ENCODE results near the gene MGAT3.

MGAT3 gene

DNA sequence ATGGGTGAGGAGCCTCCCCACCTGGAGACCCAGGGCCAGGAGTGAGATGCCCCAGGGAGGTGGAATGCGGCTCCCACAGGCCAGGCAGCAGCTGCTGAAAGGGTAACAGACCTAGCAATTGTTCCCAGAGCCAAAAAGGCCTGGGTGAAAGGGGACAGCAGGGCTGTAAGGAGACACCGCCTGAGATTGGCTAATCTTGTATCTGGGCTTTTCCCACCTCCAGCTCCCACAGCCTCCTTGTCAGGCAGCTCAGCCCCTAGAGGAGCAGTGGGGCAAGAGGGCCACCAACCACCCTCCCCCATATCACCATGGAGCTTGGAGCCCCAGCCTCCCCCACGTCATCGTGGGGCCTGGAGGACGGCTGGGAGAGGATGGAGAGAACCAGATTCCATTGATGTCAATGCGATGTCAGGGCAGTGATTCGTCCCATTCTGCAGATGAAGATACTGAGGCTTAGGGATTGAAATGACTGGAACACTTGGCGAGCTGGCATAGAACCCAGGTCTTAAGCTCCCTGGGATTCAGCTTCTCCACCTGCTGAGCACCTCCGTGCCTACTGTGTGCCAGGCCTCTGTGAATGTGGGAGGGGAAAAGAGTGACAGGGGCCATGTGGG, 2.9 kb upstream of the MGAT3 start:
- DNase-seq = no peak

DNA sequence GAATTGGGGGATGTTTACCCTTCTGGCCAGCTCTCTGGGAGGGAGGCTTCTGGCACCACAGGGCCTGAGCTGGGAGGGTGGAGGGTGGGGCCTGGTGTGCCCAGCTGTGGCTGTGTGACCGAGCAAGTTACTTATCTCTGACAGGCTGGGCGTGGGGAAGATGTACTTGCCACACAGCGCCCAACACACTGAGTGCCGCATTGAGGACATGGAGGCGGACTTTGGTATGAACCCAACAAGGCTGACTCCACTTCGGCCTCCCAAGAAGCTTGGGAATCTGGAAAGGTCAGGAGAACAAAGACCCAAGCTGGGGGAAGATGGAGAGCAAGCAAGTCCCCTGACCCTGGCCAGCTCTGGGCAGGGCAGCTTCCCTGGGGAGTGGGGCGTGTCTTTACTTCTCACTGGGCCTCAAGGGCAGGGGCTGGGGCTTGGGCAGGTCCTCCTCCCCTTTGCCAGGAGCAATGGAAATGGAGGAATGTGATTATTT, 2.4 kb upstream of the MGAT3 start:
- DNase-seq = no peak

DNA sequence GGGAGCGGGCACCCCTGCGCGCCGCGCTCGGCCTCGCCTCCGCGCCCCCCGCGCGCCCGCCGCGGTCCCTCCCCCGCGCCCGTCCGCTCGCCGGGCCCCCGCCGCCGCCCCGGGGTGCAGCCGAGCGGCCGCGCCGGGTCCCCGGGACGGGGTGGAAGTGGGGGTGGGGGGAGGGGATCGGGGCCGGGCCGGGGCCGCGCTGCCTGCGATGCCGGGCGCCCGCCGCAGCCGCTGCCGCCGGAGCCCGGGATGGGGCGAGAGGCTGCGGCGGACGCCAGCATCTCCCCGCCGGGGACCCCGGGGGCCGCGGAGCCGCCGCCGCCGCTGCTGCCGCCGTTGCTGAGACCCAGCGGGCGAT, 365 bp downstream of the MGAT3 start:
- DNase-seq = no peak

DNA sequence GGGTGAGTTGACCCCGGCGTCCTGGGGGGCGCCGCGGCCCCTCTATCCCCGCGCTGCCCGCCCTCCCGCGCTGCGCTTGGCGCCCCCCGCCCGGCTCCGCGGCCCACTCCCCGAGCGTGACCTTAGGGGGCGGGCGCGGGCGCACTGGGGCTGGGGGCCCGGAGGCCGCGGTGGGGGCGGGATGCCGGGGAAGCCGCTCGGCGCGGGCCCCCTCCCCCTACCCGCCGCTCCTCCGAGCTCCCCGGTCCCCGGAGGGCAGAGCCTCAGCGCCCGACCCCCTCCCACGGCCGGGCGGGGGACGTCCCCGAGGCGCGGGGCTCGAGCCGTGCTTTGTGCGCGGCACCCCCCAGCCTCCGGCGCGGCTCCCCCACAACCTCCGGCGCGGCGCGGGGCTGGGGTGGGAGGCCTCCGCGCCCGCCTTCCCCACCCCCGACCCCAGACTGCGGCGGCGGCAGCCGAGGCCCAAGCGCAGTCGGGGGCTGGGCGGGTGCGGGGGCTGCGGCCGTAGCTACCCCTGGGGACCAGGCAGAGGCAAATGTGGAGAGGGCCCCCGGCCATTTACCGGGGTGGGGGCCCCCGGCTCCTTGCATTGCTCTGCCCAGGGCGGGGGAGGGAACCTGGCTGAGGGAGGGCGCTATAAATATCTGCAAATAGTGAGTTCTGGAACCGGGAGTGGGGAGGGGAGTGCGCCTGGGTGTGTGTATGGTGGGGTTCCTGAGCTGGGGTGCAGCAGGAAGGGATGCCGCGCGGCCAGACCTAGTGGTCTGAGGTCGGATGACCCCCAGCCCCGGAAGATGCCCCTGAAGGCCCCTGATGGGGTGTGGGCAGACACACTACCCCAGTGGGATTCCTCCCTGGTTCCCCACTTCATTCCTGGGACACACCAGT, 988 bp downstream of the MGAT3 start:
- DNase-seq = no peak

DNA sequence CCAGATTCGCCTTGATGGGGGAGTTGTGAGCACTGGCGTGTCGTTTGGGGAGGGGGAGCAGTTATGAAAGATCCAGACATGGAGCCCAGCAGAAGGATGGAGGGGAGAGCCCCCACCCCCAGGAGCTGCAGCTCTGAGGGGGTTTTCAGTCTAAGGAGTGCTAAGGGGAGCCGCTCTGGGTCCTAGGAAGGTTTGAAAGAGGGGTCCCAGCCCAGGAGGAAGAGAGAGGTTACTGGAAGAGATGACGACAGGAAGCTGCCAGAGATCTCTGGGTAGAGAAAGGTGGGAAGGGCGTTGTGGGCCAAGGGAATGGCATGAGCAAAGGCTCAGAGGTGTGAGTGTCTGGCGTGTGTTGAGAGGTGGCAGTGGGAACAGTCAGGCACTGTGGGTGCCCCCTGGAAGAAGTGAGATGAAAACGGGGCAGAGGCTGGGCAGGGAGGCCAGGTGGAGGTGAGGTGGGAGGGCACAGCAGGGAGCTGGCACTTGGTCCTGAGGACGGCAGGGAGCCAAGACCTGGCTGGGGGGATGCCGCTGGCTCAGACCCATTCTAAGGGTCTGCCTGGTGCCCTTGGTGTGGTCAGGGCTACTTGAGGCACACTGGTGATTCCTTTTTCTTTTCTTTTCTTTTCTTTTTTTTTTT, 1.8 kb downstream of the MGAT3 start:
- no peak for DNase-seq

DNA sequence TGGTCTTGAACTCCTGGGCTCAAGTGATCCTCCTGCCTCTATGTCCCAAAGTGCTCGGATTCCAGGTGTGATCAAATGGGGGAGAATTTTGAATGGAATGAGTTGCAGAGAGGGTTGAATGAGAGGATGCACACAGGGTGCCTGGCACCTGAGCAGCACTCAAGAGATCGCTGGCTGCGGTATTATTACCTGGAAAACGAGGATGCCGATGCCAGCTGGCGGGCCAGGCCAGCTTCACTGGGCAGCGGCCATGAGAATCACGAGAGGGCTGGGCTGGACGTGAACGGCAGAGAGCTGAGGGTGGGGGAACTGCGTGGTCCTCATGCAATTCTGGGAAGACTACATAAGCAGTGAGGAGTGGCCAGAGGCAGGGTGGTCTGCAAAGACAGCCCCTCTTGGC, 2.9 kb downstream of the MGAT3 start:
- no peak for DNase-seq

DNA sequence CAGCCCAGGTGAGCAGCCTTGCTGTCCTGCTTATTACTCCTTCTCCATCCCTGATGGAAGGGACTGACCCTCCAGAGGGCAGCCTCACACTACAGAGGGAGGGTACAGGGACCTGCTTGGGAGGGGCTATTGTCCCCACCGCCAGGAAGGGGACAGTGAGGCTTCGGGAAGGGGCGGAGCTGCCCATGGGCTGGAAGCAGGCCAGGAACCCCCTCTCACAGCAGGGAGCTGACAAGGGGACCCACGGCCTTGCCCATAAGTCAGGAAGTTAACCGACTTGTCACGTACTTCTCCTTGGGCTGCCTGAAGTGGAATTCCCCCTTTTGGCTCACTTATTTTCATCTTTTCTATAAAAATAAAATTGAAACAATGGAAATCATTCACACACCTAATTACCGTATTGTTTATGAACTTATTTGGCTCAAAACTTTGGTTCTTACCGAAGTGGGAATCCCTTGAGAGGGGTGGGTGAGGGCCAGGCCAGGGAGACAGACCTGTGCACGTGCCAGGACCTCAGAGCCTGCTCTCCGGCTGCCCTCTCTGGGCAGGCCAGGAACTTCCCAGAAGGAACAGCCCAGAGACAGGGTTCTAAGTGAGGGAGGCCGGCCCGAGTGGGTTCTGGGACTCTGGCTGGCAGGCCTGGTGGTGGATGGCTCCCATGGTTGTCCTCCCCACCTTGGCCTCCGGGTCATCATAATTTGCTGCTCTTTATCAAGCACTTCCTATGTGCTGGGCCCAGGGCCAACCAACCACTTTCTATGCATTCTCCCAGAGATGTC, 5.8 kb downstream of the MGAT3 start:
- no peak for DNase-seq

DNA sequence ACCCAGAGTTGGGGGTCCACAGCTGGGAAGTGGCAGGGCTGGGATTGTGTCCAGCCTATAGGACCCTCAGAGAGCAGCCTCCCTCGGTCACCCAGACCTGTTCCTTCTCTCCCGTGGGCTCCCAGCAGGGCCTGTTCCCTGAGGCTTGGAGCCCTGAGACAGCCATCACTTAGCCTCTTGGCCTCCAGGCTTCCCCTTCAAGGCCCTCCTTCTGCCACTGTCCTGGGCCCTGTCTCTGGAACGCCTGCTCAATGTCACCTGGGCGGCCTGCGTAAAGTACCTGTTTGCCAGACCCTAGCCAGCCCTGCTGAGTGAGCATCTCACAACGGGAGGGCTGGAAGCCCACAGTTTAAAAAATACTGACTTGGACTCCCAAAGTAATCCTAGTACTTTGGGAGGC, 6.5 kb downstream of the MGAT3 start:
- no peak for DNase-seq

DNA sequence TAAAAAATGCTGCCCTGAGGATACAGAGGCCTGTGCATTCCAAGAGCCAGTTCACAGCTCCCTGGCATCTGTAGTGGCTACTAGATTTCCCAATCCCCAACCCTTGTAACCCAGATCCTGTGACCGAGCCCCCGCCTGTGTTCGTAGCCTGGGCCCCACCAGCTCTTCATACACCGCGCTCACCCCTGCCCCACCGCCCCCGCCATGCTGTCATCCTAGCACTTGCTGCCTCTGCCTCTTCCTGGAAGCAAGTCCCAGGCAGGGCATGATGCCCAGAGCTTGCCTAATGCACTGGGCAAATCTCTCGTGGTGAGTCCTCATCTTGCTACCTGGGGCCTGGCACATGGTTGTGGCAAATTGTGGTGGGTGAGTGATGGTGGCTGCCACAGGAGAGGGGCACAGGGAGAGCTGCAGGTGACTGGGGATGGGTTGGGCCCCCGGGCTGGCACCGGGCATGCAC, 7.1 kb downstream of the MGAT3 start:
- no peak for DNase-seq

DNA sequence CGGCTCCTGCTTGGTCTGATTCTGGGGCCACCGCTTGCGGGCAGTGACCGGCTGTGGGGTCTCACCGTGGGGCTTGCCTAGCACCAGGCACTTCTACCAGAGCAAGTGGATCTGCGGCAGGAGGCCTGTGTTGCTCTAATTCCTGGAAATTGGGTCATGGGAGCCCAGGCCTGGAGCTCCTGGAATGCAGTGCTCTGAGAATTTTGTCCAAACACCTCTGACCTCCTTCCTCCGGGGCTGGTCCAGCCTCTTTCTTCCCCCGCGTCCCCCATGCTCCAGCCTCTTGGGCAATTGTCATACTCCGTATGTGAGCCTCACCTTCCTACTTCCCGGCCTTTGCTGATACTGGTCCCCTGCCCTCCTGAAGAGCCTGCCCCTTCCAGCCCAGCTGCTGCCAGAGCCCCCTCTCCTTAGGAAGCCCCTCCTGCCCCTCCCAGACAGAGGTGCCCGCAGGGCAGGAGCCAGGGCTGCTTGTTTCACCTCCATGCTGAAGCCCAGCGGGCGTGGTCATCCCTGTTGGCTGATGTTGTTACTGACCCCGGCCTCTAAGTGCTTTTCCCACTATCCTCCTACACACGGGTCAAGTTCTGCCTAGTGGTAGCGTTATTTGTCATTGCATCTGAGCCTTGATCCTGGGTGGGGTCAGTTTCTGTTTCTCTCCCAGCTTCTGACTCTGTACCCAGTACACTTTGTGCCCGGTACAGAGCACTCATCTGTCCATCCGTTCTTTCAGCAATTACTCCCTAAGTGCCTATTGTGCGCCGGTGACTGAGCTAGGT, 9.6 kb downstream of the MGAT3 start:
- no peak for DNase-seq

DNA sequence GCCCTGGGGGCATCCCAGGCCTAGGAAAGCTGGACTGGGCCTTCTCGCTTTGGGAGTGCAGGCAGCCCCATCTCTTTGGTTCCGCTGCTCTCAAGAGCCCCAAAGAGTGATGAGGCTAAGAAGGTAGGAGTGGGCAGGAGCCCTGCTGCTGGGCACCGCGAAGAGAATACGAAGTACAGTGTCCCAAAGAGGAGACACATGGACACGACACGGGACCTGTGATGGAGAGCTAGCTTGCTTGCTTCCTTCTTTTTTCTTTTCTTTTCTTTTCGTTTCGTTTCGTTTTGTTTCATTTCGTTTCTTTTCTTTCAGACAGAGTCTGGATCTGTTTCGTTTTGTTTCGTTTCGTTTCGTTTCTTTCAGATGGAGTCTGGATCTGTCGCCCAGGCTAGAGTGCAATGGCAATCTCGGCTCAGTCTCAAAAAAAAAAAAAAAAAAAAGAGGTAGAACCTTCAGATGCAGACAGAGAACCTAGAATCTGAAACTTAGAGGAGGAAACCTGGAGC, 10.6 kb downstream of the MGAT3 start:
- DNase-seq = no peak

DNA sequence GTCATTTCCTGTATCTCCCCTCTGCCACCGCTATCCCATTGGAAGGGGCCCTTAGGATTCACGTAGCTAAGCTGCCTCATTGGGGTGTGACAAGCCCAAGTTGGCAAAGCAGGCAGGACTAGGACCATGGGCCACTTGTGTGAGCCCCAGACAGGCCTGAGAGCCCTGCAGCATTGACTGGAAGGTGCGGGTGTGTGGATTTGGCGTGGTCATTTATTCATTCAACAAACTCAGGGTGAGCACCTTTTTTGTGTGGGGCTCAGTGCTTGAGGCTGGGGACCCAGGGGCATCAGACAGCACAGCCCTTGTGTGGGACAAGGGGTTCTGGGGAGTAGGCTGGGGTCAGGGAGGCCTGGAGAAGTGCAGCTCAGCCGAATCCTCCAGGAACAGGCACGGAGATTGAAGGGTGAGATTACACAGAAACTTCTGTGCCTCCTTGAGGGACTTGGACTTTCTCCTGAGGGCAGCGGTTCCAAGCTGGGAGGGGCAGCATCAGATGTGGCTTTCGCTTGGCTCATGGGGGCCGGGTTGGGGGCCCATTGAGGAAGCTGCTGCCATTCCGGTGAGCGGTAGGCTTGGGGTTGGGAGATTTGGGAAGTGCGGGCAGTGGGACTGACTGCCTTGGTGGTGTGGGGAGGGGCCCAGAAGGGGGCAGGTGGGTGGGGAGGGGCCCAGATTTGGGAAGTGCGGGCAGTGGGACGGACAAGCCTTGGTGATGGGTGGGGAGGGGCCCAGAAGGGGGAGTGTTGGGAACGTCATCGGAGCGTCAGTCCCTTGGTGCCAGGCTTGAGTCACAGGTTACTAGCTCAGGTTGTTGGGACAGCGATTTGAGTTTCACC, 11.9 kb downstream of the MGAT3 start:
- DNase-seq = no peak

DNA sequence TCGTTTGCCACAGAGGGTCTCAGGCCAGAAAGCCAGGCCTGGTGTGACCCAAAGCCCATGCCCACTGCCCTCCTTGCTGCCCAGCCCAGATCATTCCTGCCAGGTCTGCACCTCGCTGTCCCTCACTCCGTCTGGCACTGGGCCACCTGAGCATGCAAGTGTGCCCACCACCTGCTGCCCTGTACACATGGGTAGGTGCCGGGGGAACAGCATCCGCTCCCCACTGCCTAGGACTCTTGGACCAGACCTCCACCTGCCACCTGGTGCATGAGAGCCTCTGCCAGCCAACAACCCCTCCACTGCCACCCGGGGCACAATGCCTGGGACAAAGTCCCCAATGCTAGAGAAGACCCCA, 12.5 kb downstream of the MGAT3 start:
- DNase-seq = no peak

DNA sequence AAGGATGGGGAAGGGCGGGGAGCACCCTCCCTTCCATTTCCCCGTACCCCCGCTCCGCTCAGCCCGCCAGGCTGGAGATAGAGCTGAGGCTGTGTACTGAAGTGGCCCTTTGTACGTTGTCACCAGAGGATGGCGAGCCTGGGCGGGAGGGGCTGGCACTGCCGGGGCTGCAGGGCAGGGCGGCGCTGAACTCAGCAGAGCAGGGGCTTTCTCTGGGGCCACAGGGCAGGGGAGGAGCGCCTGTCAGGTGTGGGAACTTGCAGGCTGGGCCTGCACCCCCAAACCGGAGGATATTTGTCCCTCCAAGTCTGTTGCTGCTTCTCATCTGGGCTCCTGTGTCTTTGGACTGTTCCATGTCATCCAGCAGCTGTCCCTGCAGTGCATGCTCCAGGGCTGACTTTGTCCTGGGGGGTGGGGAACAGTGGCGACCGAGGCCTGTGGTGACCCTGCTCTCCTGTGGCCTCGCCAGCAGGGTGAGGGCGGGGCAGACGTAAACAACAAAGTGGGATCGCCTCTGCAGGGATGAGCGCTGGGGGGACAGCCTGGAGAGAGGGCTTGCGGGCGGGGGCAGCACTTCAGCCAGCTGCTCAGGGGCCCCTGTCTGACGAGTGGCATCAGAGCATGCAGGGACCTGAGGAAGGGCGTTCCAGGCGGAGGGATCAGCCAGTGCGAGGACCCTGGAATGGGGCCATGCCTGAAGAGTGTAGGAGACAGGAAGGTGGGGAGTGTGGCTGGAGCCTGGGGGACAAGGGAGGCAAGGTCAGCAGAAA, 13.1 kb downstream of the MGAT3 start:
- DNase-seq = no peak

DNA sequence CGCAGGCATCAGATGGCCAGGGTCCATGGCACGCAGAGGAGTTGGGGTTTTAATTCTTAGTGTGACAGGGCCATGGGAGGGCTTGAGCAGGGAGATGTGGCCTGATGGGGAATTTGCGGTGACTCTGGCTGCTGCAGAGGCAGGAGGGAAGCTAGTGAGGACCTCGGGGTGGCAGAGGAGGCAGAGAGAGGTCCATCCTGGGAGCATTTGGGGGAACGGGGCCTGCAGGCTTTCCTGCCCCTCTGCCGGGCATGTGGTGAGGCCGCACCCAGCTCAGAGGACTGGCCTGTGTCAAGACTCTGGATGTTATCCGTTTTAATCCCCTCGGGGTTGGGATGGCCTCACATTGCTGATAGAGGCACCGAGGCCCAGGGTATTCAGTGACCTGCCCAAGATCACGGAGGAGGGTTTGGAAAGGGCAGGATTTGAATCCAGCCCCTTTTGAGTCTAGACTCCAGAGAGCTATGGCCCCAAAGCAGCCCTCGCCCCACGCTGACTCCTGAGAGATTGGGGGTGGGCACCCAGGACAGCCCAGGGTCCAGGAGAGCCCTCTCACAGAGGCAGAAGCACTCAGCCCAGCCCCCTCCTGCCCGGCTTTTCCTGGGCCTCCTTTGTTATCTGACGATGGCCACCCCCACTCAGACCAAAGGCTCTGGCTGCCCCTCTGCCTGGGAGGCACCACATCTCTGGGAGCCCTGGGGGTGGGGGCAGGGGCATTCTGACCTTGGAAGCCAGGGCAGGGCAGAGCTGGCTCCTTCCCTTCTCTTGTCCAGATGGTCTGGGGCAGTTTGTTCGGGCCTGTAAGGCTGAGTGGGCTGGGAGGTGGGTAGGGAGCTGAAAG, 13.9 kb downstream of the MGAT3 start:
- no peak for DNase-seq

DNA sequence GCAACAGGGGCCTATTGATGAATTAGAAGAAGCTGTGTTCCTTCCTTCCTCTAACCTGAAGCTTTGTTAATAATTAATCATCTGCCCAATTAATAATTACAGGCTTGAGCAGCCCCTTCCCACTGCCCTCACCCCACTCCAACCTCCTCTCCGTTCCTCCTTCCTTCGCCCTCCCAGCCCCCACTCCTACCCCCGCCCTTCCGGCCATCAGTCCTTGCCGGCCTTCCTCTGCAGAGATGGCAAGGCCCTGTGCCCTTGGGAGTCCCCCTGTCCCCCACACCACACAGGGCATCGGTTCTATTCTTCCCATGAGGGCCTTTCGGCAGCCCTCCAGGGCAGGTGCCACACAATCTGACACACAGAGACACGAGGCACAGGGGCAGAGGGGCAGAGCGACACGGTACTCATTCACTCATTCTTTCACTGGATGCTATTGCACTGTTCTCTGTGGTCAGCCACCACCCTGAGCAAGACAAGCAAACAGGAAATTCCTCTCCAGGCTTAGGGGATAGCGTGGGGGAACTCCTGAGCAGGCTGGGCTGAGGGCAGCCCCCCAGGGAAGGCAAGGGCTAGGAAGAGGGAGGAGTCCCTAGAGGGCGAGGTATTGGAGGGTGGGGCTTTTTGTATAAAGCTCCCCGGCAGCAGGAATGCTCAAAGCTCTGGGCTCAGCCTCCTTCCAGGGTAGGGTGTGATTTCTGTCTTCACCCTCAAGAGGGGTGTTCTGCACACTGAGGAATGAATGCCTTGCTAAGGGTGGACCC, 14.7 kb downstream of the MGAT3 start:
- no peak for DNase-seq

DNA sequence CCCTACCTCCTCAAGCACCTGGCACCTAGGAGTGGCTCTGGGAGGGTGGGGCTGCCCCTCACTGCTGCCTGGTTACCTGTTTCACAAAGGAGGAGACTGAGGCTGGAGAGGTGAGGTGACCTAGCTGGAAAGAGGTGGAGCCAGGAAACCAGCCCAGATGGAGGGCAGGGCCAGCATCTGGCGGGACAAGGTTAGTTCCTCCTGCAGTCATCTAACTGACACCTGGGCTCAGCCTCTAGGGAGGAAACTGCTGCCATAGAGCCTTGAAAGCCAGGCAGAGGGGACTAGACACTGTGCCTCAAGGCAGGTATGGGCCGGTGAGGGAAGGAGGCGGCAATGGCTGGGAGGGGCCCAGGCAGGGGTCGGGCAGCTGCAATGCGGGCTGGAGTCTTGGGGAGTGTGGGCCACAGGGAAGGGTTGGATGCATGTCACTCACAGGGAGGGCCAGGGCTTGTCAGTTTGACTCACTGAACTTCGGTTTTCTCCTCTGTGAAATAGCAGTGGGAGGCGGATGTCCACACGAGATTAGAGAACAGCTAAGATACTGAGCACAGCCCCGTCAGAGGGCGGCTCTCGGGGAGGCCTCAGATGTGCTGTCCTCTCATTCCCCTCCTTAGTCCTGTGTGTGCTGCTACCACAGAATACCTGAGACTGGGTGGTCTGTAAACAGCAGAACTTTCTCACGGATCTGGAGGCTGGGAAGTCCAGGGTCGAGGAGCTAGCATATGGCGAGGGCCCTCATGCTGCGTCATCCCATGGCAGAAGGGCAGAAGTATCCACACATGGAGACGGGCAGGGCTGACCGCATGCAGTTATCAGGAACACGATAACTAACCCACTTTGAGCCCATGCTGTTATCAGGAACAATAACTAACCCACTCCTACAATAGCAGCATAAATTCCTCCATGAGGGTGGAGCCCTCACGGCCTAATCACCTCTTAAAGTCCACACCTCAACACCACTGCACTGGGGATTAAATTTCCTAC, 16.1 kb downstream of the MGAT3 start:
- DNase-seq = no peak
